ENCODE measurements around the gene GRHL1.
"Not testable (repeated sequence)": the region's sequence is repeated elsewhere in the genome, so short reads cannot be mapped to it uniquely, and the experiment has no call there.

DNA sequence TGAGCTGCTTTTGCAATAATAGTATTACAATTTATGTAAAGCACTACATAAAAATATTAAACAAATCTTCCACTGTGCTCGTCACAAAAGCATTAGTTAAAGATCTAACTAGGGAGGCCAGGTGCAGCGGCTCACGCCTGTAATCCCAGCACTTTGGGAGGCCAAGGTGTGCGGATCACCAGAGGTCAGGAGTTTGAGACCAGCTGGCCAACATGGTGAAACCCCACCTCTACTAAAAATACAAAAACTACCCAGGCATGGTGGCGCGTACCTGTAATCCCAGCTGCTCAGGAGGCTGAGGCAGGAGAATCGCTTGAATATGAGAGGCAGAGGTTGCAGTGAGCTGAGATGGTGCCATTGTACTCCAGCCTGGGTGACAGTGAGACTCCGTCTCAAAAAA is 79.3 kb downstream of the GRHL1 start:
- not testable (repeated sequence) for TF ChIP-seq CTCF (IDR thresholded peaks at IDR 0.05; ENCODE audit: low read depth, low read length, poor library complexity, severe bottlenecking); EZH2phosphoT487 (IDR thresholded peaks at IDR 0.05; ENCODE audit: borderline replicate concordance, low read length)
